ENCODE measurements around the gene ASB8.
"Not testable (repeated sequence)": the region's sequence is repeated elsewhere in the genome, so short reads cannot be mapped to it uniquely, and the experiment has no call there.

Gene ASB8

DNA sequence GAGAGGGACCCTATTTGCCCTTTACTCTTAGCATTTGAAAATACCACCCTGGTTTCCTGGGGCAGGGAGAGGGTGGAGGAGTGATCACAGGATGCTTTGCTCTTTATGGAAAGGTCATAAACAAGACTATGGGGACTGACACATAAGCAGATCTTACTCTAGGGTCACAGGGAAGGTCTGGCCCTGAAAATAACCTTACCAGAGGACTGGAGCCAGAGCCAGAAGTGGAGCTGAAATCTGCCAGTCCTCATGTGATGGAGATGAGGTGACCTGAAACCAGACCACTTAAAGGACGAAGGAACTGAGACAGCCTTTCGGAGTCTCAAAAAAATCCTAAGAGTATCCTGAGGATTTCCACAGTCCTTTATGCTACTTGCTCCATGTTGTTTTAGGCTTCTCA, 25.8 kb downstream of the ASB8 start:
- DNase-seq: no peak

DNA sequence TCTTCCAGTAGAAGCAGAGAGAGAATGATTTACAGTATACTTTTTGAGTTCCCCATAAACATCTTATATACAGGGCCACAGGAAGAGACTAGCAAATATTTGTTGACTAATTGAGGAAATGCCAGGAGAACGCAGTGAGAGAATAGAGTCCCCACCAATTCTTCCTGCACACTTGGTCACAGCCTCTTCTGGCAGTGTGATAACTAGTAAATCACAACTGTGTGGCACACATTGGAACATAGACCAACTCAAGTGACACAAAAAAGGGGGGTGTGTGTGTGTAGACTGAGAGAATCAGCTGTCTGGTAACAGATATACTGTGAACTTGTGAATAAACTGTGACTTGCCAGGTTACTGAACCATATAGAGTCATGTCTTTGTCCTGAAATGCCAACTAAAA, 27.9 kb downstream of the ASB8 start:
- DNase-seq: no peak

DNA sequence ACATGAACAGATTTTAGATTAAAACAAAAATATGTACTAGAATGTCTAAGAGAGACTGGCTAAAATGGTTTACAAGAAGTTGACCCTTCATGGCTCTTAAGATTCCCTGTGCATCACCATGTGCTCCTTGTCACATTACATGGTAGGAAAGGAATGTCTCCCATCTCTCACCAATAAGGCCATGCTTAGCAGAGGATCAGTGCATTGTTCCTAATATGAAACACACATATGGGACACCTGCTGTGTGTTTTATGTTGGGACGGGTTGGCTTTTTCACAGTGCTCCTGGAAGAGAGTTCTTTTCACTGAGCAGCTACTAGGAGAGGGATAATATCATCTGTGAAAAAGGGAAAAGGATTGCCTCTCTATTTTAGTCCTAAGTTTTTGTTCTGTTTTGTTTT, 28.5 kb downstream of the ASB8 start:
- no peak for DNase-seq

DNA sequence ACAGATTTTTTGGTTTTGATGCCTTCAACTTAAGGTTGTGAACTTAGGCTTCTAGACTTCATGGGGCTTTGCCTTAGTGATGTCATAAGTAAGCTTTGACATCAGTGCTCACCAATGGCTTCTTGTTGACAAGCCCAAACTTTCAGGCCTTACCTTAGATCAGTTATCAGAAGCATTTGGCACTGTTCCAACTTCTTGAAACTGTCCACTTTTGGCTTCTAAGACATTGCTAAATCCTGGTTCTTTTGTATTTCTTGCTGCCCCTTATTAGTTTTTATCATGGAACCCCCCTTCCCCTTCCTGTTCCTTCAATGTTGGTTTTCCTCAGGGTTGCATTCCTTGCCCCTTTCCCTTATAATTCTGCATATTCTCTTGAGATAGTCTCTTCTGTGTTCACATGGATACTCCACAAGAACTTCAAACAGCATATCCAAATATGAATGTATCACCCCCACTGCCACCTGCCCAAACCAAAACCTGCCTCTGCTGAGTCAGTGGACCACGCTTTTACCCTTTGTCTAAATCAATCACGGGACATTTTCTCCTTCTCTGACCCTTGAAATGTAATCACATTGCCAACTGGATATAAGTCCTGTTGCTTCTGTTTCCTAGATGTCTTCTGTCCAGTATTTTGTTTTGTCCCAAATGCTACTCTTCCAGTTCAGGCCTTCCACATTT, 30.2 kb downstream of the ASB8 start:
- DNase-seq: no peak

DNA sequence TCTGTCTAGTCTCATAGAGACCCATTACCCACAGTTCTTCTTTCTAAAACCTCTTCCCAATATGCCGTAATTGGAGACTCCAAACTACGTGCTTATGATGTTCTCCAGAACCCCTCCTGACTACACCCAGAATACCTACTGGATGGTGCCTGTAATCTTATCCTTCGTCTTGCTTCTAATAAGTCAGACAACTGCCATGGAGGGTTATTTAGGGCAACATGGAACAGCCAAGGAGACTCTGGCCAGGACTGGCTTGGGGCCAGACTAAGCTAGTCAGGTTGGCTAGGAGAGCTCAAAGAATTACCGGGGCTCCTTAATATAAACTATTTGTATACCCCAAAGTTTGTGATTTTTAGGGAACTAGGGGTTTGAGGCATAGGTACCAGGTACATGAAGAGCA, 31.3 kb downstream of the ASB8 start:
- no peak for DNase-seq

DNA sequence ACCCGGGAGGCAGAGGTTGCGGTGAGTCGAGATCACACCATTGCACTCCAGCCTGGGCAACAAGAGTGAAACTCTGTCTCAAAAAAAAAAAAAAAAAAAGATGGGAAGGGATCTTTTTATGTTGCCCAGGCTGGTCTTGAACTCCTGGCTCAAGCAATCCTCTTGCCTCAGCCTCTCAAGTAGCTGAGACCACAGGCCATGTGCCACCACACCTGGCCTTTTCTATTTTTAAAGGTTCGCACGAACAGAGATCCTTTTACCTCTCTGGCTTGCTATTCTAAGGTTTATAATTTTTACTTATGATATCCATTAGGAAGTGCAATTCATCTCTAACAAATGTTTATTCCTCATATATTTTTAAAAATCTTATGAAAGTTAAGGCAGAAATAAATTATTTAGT, 31.8 kb downstream of the ASB8 start:
- not testable (repeated sequence) for DNase-seq

DNA sequence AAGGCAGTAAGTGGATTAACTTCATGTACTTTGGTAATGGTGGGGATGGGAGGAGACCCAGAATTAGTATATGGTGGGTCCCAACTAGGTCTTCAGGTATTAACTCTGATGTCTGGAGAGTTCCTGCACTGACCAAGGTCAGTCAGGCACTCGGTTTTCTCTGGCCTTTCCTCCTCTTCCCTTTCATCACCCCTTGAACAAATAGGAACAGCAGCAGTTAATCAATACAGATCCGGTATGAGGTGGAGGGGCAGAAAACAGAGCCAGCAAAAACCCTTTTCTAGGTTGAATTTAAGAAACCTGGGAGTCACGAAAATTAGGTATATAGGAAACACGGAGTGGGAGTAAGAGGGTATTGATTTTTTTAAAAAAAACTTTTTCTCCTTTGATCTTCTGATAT, 34.1 kb downstream of the ASB8 start:
- no peak for DNase-seq

DNA sequence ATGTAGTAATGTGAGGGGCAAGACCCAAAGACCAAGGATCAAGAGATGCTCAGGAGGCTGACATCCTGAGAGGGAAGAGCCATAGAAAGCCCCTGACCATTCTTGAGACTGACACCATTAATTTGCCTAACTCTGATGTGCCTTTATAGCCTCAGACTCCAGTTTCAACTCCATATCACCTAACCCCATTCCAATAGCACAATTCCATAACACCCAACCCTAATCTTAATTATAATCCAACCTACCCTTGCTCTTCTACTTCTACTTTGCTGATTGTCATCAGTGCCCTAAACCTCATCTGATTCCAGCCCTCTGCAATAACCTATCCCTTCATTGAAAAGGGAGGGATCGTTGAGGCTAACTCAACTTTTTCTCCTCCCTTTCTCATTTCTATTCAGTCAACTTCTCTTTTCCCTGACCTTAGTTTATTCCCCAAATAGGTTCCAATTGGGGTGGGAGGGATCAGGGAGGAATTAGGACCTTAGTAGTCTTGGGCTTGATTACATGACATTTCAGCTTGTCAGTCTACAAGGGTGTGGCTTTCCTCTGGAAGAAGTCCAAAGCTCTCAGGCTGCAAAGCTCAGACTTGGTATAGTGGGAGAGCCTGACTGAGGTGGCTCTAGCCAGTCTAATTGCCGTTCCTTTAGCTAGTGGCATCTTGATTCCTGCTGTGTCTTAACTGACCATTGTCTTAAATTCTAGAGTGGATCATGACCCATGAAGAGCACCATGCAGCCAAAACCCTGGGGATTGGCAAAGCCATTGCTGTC, 35.1 kb downstream of the ASB8 start:
- DNase-seq: no peak

DNA sequence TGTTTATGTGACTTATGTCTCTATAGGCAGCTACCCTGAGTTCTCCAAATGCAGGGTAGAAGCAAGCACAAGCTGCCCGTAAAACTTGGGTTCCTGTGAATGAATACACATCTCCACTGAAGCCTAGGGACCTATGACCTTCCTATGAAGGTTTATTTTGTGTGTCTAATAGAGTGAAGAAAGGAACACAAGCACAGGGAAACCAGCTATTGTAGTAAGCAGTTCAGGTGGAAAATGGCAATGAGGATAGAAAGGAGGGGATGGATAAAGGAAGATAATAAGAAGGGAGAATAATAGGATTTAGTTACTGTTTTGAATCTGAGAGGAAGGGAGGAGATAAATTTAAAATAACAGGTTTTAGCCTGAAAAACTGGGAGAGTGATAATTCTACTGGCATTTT, 35.8 kb downstream of the ASB8 start:
- no peak for DNase-seq

DNA sequence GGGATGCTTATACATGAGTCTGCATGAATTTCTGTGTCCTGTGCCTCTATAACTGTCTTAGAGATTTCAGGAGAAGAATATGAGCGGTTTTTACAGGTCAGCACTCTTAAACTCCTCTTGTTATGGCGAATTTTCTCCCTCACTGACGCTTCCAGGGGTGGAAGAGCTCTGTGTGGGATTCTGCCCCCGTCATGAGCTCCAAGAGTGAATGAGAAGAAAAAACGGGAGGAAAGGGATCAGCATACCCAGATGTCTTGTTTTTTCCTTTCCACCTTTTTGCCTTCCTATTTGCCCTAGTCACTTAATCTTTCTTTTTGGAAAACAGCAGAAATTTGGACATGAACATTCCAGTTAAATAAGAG, 37.5 kb downstream of the ASB8 start:
- no peak for DNase-seq

DNA sequence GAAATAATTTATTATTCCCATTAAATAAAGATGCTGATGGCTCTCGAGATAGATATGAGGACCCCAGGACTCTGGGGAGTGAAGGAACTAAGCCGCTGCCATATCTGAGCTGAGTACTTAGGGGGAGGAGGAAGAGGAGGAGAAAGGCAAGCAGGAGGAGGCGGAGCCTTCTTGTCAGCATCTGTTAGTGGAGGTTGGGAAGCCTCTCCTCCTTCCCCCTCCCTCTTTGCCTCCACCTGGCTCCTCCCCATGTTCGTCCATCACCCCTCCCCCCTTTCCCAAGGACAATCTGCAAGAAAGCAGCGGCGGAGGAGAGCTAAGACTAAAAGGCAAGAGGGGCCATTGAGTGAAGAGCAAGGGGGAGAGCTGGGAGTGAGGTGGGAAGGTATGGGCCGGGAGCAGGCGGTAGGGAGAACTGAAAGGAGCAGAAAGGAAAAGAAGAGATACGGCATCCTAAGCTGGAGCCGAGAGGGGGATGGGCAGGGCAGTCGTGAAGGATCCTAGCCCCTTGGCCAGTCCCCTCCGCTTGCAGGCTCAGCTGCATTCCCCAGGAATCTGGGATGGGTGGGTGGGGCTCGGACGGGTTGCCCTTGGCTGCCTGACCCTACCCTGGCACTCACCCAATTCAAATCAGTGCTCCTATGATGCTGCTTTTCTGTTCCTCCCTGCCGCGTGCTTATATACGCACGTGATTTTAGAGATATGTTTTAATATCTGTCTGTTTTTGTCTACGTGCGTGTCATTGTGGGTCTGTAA, 38.1 kb downstream of the ASB8 start, which contains the start of gene PFKM:
Gene PFKM (plus strand): TSS at position 287 of the 756 bp plus-strand sequence. CDS start 3,411 bp downstream, outside the sequence.
- peak; percentile 80 for DNase-seq

DNA sequence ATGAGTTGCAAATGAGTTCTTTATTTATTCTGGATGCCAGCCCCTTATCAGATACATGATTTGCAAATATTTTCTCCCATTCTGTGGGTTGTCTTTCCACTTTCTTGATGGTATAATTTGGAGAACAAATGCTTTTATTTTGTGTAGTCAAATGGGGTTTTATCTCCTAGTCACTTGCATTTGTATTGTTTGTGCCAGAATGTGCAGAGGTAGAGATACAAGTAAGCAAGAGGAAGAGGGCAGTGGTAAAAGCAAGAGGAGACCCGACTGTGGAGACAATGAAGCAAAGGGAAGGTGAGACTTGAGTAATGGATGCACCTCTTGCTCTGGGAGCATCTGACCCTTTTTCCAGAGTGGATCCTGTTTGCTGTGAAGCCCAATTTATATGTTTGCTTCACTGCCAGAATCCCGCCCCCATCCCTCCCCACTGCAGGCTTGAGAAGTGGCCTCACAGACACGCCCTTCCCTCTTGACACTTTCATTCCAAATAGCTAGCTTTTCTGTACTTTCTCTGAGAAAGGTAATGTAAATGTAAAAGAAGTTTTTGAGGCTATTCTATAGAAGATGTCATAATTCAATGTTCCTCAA, 38.9 kb downstream of the ASB8 start:
- no peak for DNase-seq

DNA sequence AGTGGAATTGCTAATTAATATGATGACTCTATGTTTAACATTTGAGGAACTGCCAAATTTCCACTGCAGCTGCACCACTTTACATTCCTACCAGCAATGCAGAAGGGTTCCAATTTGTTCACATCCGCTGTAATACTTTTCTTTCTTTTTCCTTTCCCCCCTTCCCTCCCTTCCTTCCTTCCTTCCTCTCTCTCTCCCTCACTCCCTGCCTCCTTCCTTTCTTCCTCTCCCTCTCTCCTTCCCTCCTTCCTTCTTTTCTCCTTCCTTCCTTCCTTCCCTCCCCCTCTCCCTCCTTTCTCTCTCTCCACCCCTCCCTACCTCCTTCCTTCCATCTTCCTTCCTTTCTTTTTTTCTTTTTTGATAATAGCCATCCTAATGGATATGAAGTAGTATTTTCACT, 41.4 kb downstream of the ASB8 start:
- DNase-seq: no peak

DNA sequence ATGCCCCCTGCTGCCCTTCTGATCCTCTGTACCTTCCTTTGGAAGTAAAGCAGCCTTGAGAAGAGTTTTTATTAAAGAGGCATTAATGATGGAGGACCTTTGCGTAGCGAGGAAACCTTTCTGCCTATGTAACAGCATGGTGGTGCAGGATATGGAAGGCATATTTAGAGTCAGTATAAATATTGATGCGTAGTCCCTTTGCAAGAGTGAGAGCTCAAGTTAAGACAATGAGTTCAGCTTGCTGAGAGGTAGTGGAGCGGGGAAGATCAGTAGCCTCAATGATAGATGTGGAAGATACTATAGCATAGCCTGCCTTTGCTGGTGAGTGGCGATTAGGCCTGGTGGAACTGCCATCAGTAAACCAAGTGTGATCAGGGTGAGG, 46.0 kb downstream of the ASB8 start:
- not testable (repeated sequence) for DNase-seq

DNA sequence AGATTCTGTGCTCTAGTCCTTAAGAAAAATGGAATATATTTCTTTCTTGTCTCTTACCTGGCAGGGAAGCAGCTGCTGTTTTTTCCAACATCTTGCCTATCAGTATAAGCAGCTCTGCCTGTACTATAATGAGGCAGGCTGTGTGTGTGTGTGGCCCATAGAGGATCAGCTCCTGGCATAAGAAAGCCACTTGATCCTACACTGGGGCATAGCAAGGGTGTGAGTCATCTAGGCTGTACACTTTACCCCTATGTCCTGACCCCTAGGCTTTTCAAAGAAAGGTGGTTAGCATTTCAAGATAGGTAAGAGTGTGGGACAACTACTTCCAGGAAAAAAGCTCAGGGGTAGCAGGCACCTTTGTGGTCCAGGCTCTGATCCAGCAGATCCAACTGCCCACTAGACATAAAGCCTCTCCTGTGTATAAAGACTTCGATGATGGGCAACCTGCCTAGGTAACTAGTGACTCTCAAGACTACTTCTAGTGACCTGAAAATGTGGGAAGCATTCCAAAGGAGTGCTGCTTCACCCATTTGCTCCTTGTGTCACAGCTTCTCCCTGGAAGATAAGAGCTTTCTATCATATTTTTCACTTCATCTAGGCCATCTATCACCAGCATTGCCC, 46.5 kb downstream of the ASB8 start:
- no peak for DNase-seq

DNA sequence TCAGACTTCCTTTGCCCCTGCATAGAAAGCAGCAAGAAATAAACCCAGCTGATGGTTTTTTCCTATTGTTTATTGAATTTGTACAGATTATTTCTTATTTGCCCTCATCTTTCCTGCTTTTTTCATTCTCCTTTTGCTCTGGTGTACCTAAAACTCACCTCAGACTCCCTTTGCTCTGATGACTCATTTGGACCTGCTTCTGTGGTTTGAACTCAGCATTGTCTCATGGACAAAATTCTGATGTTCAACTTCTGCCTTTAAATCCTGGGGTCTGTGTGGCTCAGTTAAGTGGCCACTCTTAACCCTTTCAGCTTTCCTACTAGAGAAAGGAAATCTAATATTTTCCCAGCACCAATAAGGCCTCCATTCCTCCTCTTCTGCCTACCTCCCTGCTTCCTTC, 47.9 kb downstream of the ASB8 start:
- no peak for DNase-seq

DNA sequence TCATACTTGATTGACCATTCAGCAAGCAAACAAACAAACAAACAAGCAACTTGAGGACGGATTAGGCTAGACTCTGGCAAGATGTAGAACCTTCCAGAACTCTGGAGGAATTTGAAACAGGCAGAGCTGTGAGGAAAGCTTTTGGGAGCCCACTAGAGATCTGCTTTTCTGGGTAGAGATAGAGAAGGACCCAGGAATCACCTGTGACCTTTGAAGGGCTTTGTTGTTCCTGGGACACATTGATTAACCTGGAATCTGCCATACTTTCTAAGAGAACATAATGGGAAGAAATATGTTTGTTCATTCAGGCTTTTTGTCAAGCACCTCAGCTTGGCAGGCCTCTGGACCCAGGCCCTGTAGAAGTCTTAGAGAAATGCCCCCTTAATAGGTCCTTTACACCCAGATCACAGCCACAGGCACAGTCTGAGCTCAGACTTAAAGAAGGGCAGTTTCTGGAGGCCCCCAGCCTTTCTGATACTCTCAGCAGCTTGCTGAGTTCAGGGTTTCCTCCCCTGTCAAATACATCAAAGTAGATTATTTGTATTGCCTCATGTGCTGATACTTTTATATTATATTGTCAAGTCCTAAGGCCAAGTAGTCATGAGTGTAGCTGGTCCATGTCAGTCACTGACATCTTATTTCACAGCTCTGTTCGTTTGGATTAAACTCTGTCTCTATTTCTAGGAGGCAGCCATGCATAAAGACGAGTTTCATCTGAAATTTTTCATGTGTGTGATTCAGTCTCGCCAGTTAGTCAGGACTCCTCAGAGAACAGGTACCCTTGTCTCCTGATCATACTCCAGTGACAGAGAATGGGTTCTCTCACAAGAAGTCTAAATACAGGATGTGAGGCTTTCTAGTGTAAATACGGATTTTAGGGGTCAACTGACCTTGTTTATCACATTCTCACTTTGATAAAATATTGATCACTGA, 50.4 kb downstream of the ASB8 start:
- DNase-seq: no peak

DNA sequence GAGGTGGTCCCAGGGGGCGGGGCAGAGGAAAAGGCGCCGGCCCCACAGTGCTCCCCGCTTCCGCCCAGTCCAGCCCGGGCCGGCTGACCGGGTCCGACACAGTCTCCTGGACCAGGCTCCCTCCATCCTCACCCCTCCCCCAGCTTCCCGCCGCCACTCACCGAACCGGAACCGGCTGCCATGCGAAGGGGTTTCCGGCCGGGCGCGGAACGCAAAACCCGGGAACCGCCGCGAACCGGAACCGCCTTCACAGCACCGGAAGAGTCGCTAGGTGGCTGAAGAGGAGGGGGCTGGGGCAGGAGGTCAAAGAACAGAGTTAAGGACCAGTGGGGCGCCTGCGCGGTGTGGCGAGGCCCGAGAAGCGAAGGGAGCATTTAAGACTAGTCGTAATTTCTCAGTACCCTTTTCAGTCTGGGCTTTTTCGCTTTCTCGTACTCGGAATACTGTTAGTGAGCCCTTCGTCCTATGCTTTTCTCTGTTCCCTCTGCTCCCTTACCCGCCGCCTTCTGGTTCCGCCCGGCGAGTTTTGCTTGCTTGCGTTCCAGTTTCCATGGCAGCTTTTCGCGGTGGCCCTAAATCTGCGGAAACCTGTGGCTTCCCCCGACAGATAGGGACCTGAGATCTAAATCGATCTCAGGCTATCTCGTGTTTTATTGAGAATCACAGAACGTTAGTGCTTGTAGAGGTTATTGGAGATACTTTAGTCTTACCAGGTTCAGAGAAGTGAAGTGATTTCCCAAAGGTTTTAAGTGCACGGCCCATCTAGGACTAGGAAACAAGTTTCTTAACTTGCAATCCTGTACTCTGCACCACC, 51.2 kb downstream of the ASB8 start, which contains the start of gene SENP1:
Gene SENP1 (minus strand): TSS at position 213 of the 814 bp plus-strand sequence. CDS start 4,607 bp downstream, outside the sequence.
- DNase-seq: peak; percentile 94

DNA sequence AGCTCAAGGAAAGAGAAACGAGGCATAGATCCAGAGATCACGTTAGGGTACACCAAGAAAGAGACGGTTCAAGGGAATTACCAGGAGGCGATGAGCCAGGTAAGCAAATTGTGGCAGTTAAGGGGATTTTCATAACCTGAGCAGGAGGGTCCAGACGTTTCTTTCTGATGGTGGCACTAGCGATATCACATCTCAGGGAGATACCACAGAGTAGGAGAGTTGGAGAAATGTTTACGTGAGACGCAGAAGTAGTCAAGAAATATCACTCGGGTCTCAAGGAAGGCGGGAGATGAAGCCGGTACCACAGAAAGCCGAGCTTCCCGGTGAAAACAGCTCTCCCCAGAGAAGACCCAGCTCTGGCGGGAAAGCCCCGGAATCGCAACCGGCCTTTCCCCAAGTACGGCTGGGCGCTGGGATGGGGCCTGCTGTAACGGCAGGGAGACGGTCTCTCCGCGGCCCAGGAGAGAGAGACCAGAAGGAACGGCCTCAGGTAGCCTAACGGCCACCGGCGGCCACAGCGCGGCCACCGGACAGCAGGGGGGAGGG, 51.9 kb downstream of the ASB8 start:
- peak; percentile 61 for DNase-seq

DNA sequence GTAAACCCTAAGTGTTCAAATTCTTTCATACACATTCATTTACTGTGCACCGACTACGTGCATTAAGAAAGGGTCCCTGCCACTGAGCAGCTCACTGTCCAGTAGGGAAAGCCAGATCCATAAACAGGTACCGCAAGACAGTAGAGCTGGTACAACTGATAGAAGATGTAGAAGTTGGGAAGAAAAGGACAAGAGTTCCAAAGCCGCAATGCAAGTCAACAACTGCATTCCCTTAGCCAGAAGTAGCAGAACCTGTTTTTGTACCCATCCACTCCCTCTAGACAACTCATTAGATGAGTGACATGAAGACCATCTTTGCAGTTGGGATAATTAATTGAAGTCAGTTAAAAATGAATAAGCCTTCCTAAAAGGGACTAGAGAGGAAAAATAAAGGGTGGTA, 52.8 kb downstream of the ASB8 start:
- DNase-seq: no peak
